ENCODE measurements around the gene MYO18B.
"Not testable (repeated sequence)": the region's sequence is repeated elsewhere in the genome, so short reads cannot be mapped to it uniquely, and the experiment has no call there.

- TF ChIP-seq CTCF (IDR thresholded peaks at IDR 0.05; ENCODE audit: insufficient read depth, low read length); GABPA (IDR thresholded peaks at IDR 0.05; ENCODE audit: low read depth); POLR2AphosphoS5 (IDR thresholded peaks at IDR 0.05; ENCODE audit: low read depth); SPI1 (IDR thresholded peaks at IDR 0.05; ENCODE audit: borderline replicate concordance, low read depth); REST (IDR thresholded peaks at IDR 0.05; ENCODE audit: insufficient replicate concordance, low read depth): not testable (repeated sequence)
Measured at GRCh38 chr22:25984911-25985310, 242.9 kb downstream of the MYO18B start.
